Measurements from ENCODE around the gene PRRT4.

- TF ChIP-seq POLR2A (IDR thresholded peaks at IDR 0.05; ENCODE audit: low read length) (no peak), GATA1 (IDR thresholded peaks at IDR 0.05; ENCODE audit: low read depth, low read length) (no peak)
These were observed 19.1 kb upstream of the PRRT4 start for GRCh38 chr7:128380483-128381106.
